Sigmoid colon (tissue), 7 donors: ENCODE data around the gene GNG13. TPM values are rescaled to one million over a fixed set of nuclear protein-coding genes. Genes with fewer than 3 reads are reported as not detected.
"Not testable (repeated sequence)": the region's sequence is repeated elsewhere in the genome, so short reads cannot be mapped to it uniquely, and the experiment has no call there.

Experiments used
- DNase-seq: peaks from one replicate; pipeline ENCODE4 v3.0.0-alpha.2; 2019
- H3K27ac ChIP-seq, 4 donors: fragments of 200-600 bp; sonication (generic); one replicate each; pipeline ENCODE4 v1.5.1; 2016 to 2019; ENCODE audit warnings: mild to moderate bottlenecking in 1 of 4
- H3K27me3 ChIP-seq, 3 donors: fragments of 200-600 bp; sonication (generic); one replicate each; pipeline ENCODE4 v1.5.1; 2019; ENCODE audit warnings: mild to moderate bottlenecking in 1 of 3
- H3K36me3 ChIP-seq, 4 donors: fragments of 200-600 bp; sonication (generic); one replicate each; pipeline ENCODE4 v1.5.1; 2016 to 2019
- H3K4me1 ChIP-seq, 4 donors: fragments of 200-600 bp; sonication (generic); one replicate each; pipeline ENCODE4 v1.5.1; 2017 to 2019
- H3K4me3 ChIP-seq, 4 donors: fragments of 200-600 bp; sonication (generic); one replicate each; pipeline ENCODE4 v1.5.1; 2017 to 2019; ENCODE audit warnings: mild to moderate bottlenecking in 2 of 4, moderate library complexity in 1 of 4
- H3K9me3 ChIP-seq, 4 donors: fragments of 200-600 bp in 3 of 4; sonication (generic) in 3 of 4; one replicate each; pipeline versions ENCODE4 v1.5.1 to v1.6.1; 2013 to 2019
- EP300 ChIP-seq, 4 donors: sonication (generic); formaldehyde crosslinking; IDR thresholded peaks; one replicate each; pipeline ENCODE4 v1.6.1; 2017; ENCODE audit warnings: antibody characterized with exemption in 4 of 4
- POLR2A ChIP-seq, 2 donors: fragments of 450-650 bp; IDR thresholded peaks; one replicate each; pipeline ENCODE4 v1.6.1; 2016; ENCODE audit warnings: antibody characterized with exemption in 2 of 2, mild to moderate bottlenecking in 2 of 2, moderate library complexity in 2 of 2
- POLR2AphosphoS5 ChIP-seq, 4 donors: sonication (generic); formaldehyde crosslinking; IDR thresholded peaks; one replicate each; pipeline ENCODE4 v1.6.1; 2017; ENCODE audit warnings: antibody characterized with exemption in 4 of 4
- WGBS, 2 donors: extraction: QIAGEN DNeasy Blood & Tissue Kit; methylation state at CpG; one replicate each; pipeline ENCODE4 v1.1.7; 2013; 5-methylcytosine and 5-hydroxymethylcytosine counted together
- intact Hi-C: fragments of 100-400 bp; cut with DNase I; formaldehyde crosslinking; loops from one replicate; pipeline ENCODE4 v1.15.1; 2023
- polyA plus RNA-seq, 3 donors: library from polyadenylated mRNA; stranded (reverse); fragments of 200-250 nt; gene quantifications; one replicate each; pipeline ENCODE4 v1.2.3, GENCODE V29; 2013
- total RNA-seq, 4 donors: library from RNA; depleted of rRNA; stranded (reverse); fragments of >200 nt; gene quantifications; one replicate each; pipeline ENCODE4 v1.1.0, GENCODE V29; 2016
- TF ChIP-seq, protein P1 (sequence below), 4 experiments: fragments of 450-650 bp in 3 of 4; fragments of 200-600 bp in 1 of 4; IDR thresholded peaks; one replicate each; pipeline ENCODE4 v1.5.1; 2016 to 2019; ENCODE audit warnings: antibody characterized with exemption in 4 of 4, mild to moderate bottlenecking in 3 of 4, moderate library complexity in 2 of 4
- donor health status: healthy with polysubstance abuse.
- donor health status: Bipolar disorder and iron deficiency.
- donor health status: healthy.

Gene GNG13
- total and polyA plus RNA-seq, 7 donors = 0.47 to 1.2 (median 0.92) TPM; not detected in 4

DNA sequence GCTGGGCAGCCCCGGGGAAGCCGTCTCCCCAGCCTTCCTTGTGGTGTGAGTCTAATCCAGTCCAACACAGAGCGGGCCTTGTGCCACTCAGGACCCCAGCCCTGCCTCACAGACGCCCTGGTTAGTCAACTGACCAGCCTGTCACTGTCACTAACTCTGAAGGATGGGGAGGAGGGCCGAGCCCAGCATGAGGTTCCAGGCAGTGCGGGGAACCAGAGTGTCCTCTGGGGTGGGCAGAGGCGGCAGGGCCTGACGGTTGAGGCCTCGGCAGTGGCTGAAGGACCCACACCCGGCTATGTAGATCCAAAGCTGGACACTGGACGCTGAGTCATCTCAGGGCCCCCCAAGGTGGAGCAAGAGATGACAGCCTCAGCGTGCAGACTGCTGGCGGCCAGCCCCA is 21.0 kb downstream of the GNG13 start:
- H3K27ac ChIP-seq = no peak overlapping the region
- no peak overlapping the region for H3K4me3 ChIP-seq
- intact Hi-C loops = no loop called here
- H3K27me3 ChIP-seq = peaks cover 0 to 72% (median 50%) of the 10 kb centered on the region in 3 donors
- H3K4me1 ChIP-seq = peaks cover 0 to 7% (median 2%) of the 10 kb centered on the region in 4 donors
- no peaks in the 10 kb centered on the region for H3K9me3 ChIP-seq
- DNase-seq = no peak
- 71 to 76% methylated on average over 13 of the region's 13 CpGs for WGBS, 2 donors
- no peak for TF ChIP-seq POLR2AphosphoS5 (IDR thresholded peaks at IDR 0.05)
- TF ChIP-seq EP300 (IDR thresholded peaks at IDR 0.05) = no peak
- TF ChIP-seq, protein P1, sequence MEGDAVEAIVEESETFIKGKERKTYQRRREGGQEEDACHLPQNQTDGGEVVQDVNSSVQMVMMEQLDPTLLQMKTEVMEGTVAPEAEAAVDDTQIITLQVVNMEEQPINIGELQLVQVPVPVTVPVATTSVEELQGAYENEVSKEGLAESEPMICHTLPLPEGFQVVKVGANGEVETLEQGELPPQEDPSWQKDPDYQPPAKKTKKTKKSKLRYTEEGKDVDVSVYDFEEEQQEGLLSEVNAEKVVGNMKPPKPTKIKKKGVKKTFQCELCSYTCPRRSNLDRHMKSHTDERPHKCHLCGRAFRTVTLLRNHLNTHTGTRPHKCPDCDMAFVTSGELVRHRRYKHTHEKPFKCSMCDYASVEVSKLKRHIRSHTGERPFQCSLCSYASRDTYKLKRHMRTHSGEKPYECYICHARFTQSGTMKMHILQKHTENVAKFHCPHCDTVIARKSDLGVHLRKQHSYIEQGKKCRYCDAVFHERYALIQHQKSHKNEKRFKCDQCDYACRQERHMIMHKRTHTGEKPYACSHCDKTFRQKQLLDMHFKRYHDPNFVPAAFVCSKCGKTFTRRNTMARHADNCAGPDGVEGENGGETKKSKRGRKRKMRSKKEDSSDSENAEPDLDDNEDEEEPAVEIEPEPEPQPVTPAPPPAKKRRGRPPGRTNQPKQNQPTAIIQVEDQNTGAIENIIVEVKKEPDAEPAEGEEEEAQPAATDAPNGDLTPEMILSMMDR (IDR thresholded peaks at IDR 0.05) = no peak
- no peak for TF ChIP-seq POLR2A (IDR thresholded peaks at IDR 0.05)
- H3K36me3 ChIP-seq = no peaks in the 10 kb centered on the region

DNA sequence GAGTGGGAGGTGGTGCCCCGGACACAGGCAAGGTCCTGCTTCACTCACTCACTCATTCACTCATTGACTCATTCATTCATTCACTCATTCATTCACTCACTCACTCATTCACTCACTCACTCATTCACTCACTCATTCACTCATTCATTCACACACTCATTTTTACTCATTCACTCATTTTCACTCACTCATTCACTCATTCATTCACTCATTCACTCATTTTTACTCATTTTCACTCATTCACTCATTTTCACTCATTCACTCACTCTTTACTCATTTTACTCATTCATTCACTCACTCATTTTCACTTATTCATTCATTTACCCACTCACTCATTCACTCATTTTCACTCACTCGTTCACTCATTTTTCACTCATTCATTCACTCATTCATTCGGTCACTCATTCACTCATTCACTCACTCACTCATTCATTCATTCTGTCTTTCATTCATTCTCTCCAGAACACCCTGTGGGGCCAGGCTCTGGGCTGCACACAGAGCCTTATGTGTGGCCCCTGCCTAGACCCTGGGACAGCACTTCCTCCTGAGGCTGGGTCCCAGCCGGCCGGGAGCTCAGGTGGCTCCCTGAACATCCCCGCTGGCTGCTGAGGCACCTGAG is 21.5 kb downstream of the GNG13 start:
- peaks cover 0 to 74% (median 50%) of the 10 kb centered on the region in 3 donors for H3K27me3 ChIP-seq
- intact Hi-C loops = no loop called here
- H3K4me1 ChIP-seq = peaks cover 0 to 6% (median 2%) of the 10 kb centered on the region in 4 donors
- WGBS, 2 donors = 75 to 88% methylated on average over 6 of the region's 6 CpGs
- no peaks in the 10 kb centered on the region for H3K36me3 ChIP-seq
- H3K9me3 ChIP-seq = no peaks in the 10 kb centered on the region
- TF ChIP-seq, protein P1 (IDR thresholded peaks at IDR 0.05) = no peak
- TF ChIP-seq EP300 (IDR thresholded peaks at IDR 0.05) = no peak
- no peak for TF ChIP-seq POLR2A (IDR thresholded peaks at IDR 0.05)
- no peak for TF ChIP-seq POLR2AphosphoS5 (IDR thresholded peaks at IDR 0.05)
- no peak overlapping the region for H3K27ac ChIP-seq
- no peak overlapping the region for H3K4me3 ChIP-seq
- DNase-seq = no peak

DNA sequence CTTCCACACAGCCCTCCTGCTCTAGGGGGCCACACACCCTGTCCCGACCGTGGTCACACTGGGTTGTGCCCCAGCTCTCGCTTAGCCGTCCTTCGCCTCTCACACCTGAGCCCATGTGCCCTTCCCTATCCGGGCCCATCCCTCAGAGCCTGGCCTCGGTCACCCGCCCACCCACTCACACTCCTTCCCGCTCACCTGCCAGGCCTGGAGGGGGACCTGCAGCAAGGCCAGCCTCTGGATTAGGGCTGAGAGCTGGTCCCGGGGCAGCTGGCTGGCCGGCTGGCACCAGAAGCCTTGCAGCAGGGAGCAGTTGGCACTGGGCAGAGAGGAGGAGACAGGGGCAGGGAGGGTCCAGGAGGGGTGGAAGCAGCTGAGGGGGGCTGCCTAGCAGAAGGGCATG is 22.1 kb downstream of the GNG13 start:
- DNase-seq = no peak
- no peak for TF ChIP-seq EP300 (IDR thresholded peaks at IDR 0.05)
- no peak for TF ChIP-seq POLR2A (IDR thresholded peaks at IDR 0.05)
- TF ChIP-seq, protein P1 (IDR thresholded peaks at IDR 0.05) = no peak
- TF ChIP-seq POLR2AphosphoS5 (IDR thresholded peaks at IDR 0.05) = no peak
- Histone ChIP-seq H3K27me3 (peaks cover 0 to 74% (median 50%) of the 10 kb centered on the region in 3 donors), H3K27ac (no peak overlapping the region), H3K9me3 (no peaks in the 10 kb centered on the region), H3K4me3 (no peak overlapping the region), H3K36me3 (no peaks in the 10 kb centered on the region), H3K4me1 (peaks cover 0 to under 1% (median 0%) of the 10 kb centered on the region in 4 donors)
- 69 to 82% methylated on average over 11 of the region's 11 CpGs for WGBS, 2 donors
- intact Hi-C loops = no loop called here

DNA sequence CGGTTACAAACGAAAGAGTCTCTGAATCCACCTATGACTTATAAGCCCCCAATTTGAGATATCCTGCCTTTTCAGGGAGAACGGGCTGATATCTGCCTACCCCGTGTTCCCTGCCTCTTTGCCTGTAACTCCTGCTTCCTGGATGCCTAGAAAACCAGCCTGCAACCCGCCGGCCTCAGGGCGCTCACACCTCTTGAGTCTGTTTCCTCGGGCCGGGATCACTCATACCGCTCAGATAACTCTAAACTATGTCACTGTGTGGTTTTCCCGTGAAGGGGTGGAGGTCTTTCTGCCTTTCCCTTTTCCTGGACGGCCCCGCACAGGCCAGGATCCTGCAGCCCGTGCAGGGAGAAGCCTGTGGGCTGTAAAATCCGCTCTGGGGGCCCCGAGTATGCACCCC is 22.7 kb downstream of the GNG13 start:
- TF ChIP-seq POLR2A (IDR thresholded peaks at IDR 0.05) (no peak), EP300 (IDR thresholded peaks at IDR 0.05) (no peak), POLR2AphosphoS5 (IDR thresholded peaks at IDR 0.05) (no peak)
- TF ChIP-seq, protein P1 (IDR thresholded peaks at IDR 0.05) = no peak
- Histone ChIP-seq H3K4me1 (no peaks in the 10 kb centered on the region), H3K9me3 (no peaks in the 10 kb centered on the region), H3K27me3 (peaks cover 0 to 69% (median 45%) of the 10 kb centered on the region in 3 donors), H3K4me3 (no peak overlapping the region), H3K27ac (no peak overlapping the region), H3K36me3 (no peaks in the 10 kb centered on the region)
- WGBS, 2 donors = 25 to 31% methylated on average over 16 of the region's 16 CpGs
- intact Hi-C loops = no loop called here
- DNase-seq = no peak

DNA sequence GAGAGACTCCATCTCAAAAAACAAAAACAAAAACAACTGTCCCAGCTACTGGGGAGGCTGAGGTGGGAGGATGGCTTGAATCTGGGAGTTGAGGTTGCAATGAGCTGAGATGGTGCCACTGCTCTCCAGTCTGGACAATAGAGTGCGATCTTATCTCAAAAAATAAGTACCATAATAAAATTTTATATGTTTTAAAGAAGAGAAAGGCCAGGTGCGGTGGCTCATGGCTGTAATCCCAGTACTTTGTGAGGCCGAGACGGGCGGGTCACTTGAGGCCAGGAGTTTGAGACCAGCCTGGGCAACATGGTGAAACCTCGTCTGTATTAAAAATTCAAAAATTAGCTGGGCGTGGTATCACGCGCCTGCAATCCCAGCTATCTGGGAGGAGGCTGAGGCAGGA is 23.7 kb downstream of the GNG13 start:
- no peak overlapping the region for H3K27ac ChIP-seq
- H3K36me3 ChIP-seq = no peaks in the 10 kb centered on the region
- WGBS, 2 donors = 34 to 71% methylated on average over 9 of the region's 9 CpGs
- H3K9me3 ChIP-seq = no peaks in the 10 kb centered on the region
- TF ChIP-seq, protein P1 (IDR thresholded peaks at IDR 0.05) = no peak
- TF ChIP-seq EP300 (IDR thresholded peaks at IDR 0.05) = no peak
- no peak for TF ChIP-seq POLR2AphosphoS5 (IDR thresholded peaks at IDR 0.05)
- TF ChIP-seq POLR2A (IDR thresholded peaks at IDR 0.05) = no peak
- no peak overlapping the region for H3K4me3 ChIP-seq
- intact Hi-C loops = no loop called here
- no peaks in the 10 kb centered on the region for H3K4me1 ChIP-seq
- H3K27me3 ChIP-seq = peaks cover 0 to 59% (median 35%) of the 10 kb centered on the region in 3 donors
- DNase-seq = no peak

DNA sequence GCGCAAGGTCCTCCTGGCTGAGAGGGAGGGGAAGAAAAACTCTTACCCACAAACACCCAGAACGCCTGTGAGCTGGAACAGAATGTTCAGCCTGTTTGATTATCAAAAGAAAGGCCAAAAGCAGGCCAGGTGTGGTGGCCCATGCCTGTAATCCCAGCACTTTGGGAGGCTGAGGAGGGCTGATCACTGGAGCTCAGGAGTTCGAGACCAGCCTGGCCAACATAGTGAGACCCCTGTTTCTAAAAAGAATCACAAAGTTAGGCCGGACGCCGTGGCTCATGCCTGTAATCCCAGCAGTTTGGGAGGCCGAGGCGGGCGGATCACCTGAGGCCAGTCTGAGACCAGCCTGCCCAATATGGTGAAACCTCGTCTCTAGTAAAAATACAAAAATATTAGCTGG is 24.2 kb downstream of the GNG13 start:
- H3K27ac ChIP-seq, H3K4me1 ChIP-seq, H3K4me3 ChIP-seq, intact Hi-C loops, H3K36me3 ChIP-seq, H3K9me3 ChIP-seq, DNase-seq: not testable (repeated sequence)
- H3K27me3 ChIP-seq = peaks cover 0 to 53% (median 30%) of the 10 kb centered on the region in 3 donors
- WGBS, 2 donors = 80 to 90% methylated on average over 10 of the region's 10 CpGs
